Measurements from ENCODE around the gene PGM2.

GRCh38 chr4:37803348-37803973 is 23.0 kb upstream of the PGM2 start:
- TF ChIP-seq POLR2A (IDR thresholded peaks at IDR 0.05; ENCODE audit: low read depth, low read length) (no peak), CTCF (IDR thresholded peaks at IDR 0.05; ENCODE audit: extremely low read depth in 1 of 2, insufficient read depth in 1 of 2, low read depth in 1 of 2, low read length in 2 of 2) (peak in 1 of 2 donors; percentile 35), POLR2AphosphoS5 (IDR thresholded peaks at IDR 0.05; ENCODE audit: insufficient read depth, low read depth, low read length) (no peak), EZH2 (IDR thresholded peaks at IDR 0.05; ENCODE audit: borderline replicate concordance, low read depth, low read length, severe bottlenecking) (no peak), MYC (IDR thresholded peaks at IDR 0.05; ENCODE audit: low read depth, low read length) (no peak), MAX (IDR thresholded peaks at IDR 0.05; ENCODE audit: insufficient read depth, insufficient read length) (no peak), JUN (IDR thresholded peaks at IDR 0.05; ENCODE audit: borderline replicate concordance, insufficient read depth, insufficient read length, low read depth) (no peak), FOS (IDR thresholded peaks at IDR 0.05; ENCODE audit: borderline replicate concordance, insufficient read depth, low read length) (no peak)
